ENCODE measurements around the gene PDHA1. TPM values are rescaled to one million over a fixed set of nuclear protein-coding genes. Genes with fewer than 3 reads are reported as not detected.

The PDHA1 gene
- total and polyA plus RNA-seq, 2 experiments from 2014 or later = 77.3 to 257 TPM

- Histone ChIP-seq H2AFZ (no peak overlapping the region), H3K4me2 (no peak overlapping the region), H3K79me2 (replicated peaks; ENCODE audit: insufficient read depth) (no peaks in the 10 kb centered on the region), H3F3A (replicated peaks; ENCODE audit: low read depth) (no peaks in the 10 kb centered on the region), H3K4me3 (no peak overlapping the region), H3K4me1 (ENCODE audit: insufficient read depth) (no peaks in the 10 kb centered on the region), H3K27ac (ENCODE audit: low read depth) (no peak overlapping the region), H4K20me1 (replicated peaks; ENCODE audit: insufficient read depth) (no peaks in the 10 kb centered on the region), H3K27me3 (ENCODE audit: insufficient read depth) (no peaks in the 10 kb centered on the region), H3K9me2 (ENCODE audit: insufficient read depth) (no peaks in the 10 kb centered on the region), H3K36me3 (ENCODE audit: insufficient read depth) (no peaks in the 10 kb centered on the region)
- no peaks in the 10 kb centered on the region for H3K36me3 Mint-ChIP-seq (ENCODE audit: low read depth)
- H3K9me3 Mint-ChIP-seq = no peaks in the 10 kb centered on the region
- DNase-seq (ENCODE audit: low spot score) (no peak), ATAC-seq (no peak)
- TF ChIP-seq ZNF331 (CRISPR knock-in tag; IDR thresholded peaks at IDR 0.05; ENCODE audit: low read depth) = no peak
- TF ChIP-seq REST (IDR thresholded peaks at IDR 0.05; ENCODE audit: unreplicated experiment) = no peak
- no peak for TF ChIP-seq STAT1 (IDR thresholded peaks at IDR 0.05; ENCODE audit: unreplicated experiment)
- TF ChIP-seq EZH2phosphoT487 (IDR thresholded peaks at IDR 0.05; ENCODE audit: unreplicated experiment) = no peak
- TF ChIP-seq POLR2AphosphoS5 (IDR thresholded peaks at IDR 0.05; ENCODE audit: low read depth) = no peak
- no peak for TF ChIP-seq EZH2 (IDR thresholded peaks at IDR 0.05; ENCODE audit: low read depth, unreplicated experiment)
- no peak for TF ChIP-seq JUNB (IDR thresholded peaks at IDR 0.05; ENCODE audit: unreplicated experiment)
- no peak for TF ChIP-seq CREB1 (CRISPR knock-in tag; IDR thresholded peaks at IDR 0.05; ENCODE audit: low read depth)
- no peak for TF ChIP-seq ETS1 (IDR thresholded peaks at IDR 0.05)
- TF ChIP-seq CTCF (conservative IDR thresholded peaks at IDR 0.05; ENCODE audit: low read depth in 2 of 2) = no peak
- no peak for TF ChIP-seq NANOG (IDR thresholded peaks at IDR 0.05; ENCODE audit: borderline replicate concordance)
- TF ChIP-seq, protein P1, sequence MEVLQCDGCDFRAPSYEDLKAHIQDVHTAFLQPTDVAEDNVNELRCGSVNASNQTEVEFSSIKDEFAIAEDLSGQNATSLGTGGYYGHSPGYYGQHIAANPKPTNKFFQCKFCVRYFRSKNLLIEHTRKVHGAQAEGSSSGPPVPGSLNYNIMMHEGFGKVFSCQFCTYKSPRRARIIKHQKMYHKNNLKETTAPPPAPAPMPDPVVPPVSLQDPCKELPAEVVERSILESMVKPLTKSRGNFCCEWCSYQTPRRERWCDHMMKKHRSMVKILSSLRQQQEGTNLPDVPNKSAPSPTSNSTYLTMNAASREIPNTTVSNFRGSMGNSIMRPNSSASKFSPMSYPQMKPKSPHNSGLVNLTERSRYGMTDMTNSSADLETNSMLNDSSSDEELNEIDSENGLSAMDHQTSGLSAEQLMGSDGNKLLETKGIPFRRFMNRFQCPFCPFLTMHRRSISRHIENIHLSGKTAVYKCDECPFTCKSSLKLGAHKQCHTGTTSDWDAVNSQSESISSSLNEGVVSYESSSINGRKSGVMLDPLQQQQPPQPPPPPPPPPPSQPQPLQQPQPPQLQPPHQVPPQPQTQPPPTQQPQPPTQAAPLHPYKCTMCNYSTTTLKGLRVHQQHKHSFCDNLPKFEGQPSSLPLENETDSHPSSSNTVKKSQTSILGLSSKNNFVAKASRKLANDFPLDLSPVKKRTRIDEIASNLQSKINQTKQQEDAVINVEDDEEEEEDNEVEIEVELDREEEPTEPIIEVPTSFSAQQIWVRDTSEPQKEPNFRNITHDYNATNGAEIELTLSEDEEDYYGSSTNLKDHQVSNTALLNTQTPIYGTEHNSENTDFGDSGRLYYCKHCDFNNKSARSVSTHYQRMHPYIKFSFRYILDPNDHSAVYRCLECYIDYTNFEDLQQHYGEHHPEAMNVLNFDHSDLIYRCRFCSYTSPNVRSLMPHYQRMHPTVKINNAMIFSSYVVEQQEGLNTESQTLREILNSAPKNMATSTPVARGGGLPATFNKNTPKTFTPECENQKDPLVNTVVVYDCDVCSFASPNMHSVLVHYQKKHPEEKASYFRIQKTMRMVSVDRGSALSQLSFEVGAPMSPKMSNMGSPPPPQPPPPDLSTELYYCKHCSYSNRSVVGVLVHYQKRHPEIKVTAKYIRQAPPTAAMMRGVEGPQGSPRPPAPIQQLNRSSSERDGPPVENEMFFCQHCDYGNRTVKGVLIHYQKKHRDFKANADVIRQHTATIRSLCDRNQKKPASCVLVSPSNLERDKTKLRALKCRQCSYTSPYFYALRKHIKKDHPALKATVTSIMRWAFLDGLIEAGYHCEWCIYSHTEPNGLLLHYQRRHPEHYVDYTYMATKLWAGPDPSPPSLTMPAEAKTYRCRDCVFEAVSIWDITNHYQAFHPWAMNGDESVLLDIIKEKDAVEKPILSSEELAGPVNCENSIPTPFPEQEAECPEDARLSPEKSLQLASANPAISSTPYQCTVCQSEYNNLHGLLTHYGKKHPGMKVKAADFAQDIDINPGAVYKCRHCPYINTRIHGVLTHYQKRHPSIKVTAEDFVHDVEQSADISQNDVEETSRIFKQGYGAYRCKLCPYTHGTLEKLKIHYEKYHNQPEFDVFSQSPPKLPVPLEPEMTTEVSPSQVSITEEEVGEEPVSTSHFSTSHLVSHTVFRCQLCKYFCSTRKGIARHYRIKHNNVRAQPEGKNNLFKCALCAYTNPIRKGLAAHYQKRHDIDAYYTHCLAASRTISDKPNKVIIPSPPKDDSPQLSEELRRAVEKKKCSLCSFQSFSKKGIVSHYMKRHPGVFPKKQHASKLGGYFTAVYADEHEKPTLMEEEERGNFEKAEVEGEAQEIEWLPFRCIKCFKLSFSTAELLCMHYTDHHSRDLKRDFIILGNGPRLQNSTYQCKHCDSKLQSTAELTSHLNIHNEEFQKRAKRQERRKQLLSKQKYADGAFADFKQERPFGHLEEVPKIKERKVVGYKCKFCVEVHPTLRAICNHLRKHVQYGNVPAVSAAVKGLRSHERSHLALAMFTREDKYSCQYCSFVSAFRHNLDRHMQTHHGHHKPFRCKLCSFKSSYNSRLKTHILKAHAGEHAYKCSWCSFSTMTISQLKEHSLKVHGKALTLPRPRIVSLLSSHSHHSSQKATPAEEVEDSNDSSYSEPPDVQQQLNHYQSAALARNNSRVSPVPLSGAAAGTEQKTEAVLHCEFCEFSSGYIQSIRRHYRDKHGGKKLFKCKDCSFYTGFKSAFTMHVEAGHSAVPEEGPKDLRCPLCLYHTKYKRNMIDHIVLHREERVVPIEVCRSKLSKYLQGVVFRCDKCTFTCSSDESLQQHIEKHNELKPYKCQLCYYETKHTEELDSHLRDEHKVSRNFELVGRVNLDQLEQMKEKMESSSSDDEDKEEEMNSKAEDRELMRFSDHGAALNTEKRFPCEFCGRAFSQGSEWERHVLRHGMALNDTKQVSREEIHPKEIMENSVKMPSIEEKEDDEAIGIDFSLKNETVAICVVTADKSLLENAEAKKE (CRISPR knock-in tag; IDR thresholded peaks at IDR 0.05) = no peak
- TF ChIP-seq ZNF114 (CRISPR knock-in tag; IDR thresholded peaks at IDR 0.05) = no peak
- H3K27me3 Mint-ChIP-seq (ENCODE audit: insufficient read depth, low read depth, poor library complexity) = no peaks in the 10 kb centered on the region
- no peak overlapping the region for H3K4me3 Mint-ChIP-seq
- no peaks in the 10 kb centered on the region; the same call in 2 of the 3 replicates for H3K4me1 Mint-ChIP-seq
- no peak overlapping the region for H3K27ac Mint-ChIP-seq
Observed at GRCh38 chrX:19392703-19393102, 49.0 kb downstream of the PDHA1 start.

All from GM23338 (cell line).